DND-41 (cell line): ENCODE data around the gene LRFN2.

Source experiments
- ATAC-seq: fragments of 200-7000 bp; cut with Tn5 transposase; 3 replicates; pipeline ENCODE4 v1.9.1; 2021; ENCODE audit warnings: low read depth; ENCODE audit not compliant: insufficient read depth
- DNase-seq: peaks from one replicate; pipeline ENCODE4 v3.0.0-alpha.2; 2020
- H2AFZ ChIP-seq: 2 replicates; pipeline ENCODE4 v1.6.0; 2012; ENCODE audit warnings: low read depth, low read length
- H3K27ac ChIP-seq: 2 replicates; pipeline ENCODE4 v1.5.1; 2012; ENCODE audit warnings: low read length, inconsistent platforms
- H3K27me3 ChIP-seq: fragments of 200-600 bp; sonication (generic); 2 replicates; pipeline ENCODE4 v1.6.0; 2012; ENCODE audit warnings: low read length, mild to moderate bottlenecking, inconsistent platforms; ENCODE audit not compliant: insufficient read depth, poor library complexity
- H3K36me3 ChIP-seq: 2 replicates; pipeline ENCODE4 v1.5.1; 2012; ENCODE audit warnings: low read length, inconsistent platforms; ENCODE audit not compliant: insufficient read depth
- H3K4me1 ChIP-seq: 2 replicates; pipeline ENCODE4 v1.5.1; 2012; ENCODE audit warnings: mild to moderate bottlenecking, low read length; ENCODE audit not compliant: insufficient read depth
- H3K4me2 ChIP-seq: 2 replicates; pipeline ENCODE4 v1.6.0; 2012; ENCODE audit warnings: mild to moderate bottlenecking, moderate library complexity, low read length, inconsistent platforms; ENCODE audit not compliant: insufficient read depth
- H3K4me3 ChIP-seq, 2 experiments: fragments of 200-600 bp in 1 of 2; shearing (Covaris generic) in 1 of 2; 2 replicates each; pipeline ENCODE4 v1.5.1; 2012 to 2016; ENCODE audit warnings: inconsistent platforms in 2 of 2, low read length in 2 of 2, mild to moderate bottlenecking in 2 of 2, low read depth in 1 of 2, moderate library complexity in 1 of 2
- H3K79me2 ChIP-seq: 2 replicates; pipeline ENCODE4 v1.6.0; 2012; ENCODE audit warnings: low read length, inconsistent platforms; ENCODE audit not compliant: insufficient read depth
- H3K9ac ChIP-seq: 2 replicates; pipeline ENCODE4 v1.6.0; 2012; ENCODE audit warnings: low read depth, mild to moderate bottlenecking, inconsistent platforms, low read length, moderate library complexity
- H3K9me3 ChIP-seq: 2 replicates; pipeline ENCODE4 v1.5.1; 2012; ENCODE audit warnings: low read length, moderate library complexity, mild to moderate bottlenecking, inconsistent platforms; ENCODE audit not compliant: insufficient read depth, severe bottlenecking
- H4K20me1 ChIP-seq: 2 replicates; pipeline ENCODE4 v1.6.0; 2012; ENCODE audit warnings: low read length; ENCODE audit not compliant: insufficient read depth
- EZH2 ChIP-seq: IDR thresholded peaks from 3 replicates; pipeline ENCODE4 v1.6.1; 2012; ENCODE audit warnings: borderline replicate concordance, low read depth, mild to moderate bottlenecking, moderate library complexity, low read length, inconsistent platforms; ENCODE audit not compliant: severe bottlenecking
- TF ChIP-seq, protein P1 (sequence below): IDR thresholded peaks from 2 replicates; pipeline ENCODE4 v1.5.1; 2012; ENCODE audit warnings: borderline replicate concordance, low read length, moderate library complexity, mild to moderate bottlenecking; ENCODE audit not compliant: poor library complexity, severe bottlenecking; ENCODE audit errors: extremely low read depth

The LRFN2 gene

DNA sequence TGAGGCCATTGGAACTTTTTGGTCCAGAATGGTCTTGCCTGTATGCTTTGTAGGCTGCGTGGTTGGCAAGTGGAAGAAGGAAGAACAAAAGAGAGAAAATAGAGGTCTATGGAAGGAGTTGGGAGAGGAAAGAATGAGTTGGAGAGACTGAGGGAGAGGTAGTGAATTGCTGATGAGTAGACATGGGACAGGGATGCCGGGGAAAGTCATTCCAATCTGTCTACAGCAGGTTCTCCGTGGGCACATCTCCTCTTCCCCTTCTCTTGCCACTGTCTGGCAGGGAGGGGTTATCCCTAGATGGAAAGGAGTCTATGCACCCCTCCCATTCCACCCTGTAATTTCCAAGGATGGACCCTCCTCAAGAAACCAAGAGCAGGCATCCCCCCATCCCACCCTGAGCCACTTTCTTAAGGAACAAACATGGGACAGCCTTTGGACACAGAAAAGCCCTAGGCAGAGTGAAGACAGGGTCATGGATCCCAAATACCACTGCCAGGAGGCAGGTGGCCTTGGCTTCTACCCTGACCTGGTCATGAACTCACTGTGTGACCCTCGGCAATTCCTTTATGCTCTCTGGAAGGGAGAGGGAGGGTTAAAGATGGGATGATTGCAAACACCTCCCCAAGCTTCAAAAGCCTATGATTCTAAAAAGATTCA is 196.9 kb downstream of the LRFN2 start:
- peaks cover 60% of the 10 kb centered on the region for H3K4me1 ChIP-seq
- ATAC-seq: no peak
- H3K9me3 ChIP-seq: no peaks in the 10 kb centered on the region
- H3K36me3 ChIP-seq: no peaks in the 10 kb centered on the region
- no peak overlapping the region for H2AFZ ChIP-seq
- peak overlapping the region; percentile 62 for H3K4me2 ChIP-seq
- no peak for TF ChIP-seq EZH2
- TF ChIP-seq, protein P1, sequence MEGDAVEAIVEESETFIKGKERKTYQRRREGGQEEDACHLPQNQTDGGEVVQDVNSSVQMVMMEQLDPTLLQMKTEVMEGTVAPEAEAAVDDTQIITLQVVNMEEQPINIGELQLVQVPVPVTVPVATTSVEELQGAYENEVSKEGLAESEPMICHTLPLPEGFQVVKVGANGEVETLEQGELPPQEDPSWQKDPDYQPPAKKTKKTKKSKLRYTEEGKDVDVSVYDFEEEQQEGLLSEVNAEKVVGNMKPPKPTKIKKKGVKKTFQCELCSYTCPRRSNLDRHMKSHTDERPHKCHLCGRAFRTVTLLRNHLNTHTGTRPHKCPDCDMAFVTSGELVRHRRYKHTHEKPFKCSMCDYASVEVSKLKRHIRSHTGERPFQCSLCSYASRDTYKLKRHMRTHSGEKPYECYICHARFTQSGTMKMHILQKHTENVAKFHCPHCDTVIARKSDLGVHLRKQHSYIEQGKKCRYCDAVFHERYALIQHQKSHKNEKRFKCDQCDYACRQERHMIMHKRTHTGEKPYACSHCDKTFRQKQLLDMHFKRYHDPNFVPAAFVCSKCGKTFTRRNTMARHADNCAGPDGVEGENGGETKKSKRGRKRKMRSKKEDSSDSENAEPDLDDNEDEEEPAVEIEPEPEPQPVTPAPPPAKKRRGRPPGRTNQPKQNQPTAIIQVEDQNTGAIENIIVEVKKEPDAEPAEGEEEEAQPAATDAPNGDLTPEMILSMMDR: no peak
- H3K4me3 ChIP-seq: peak overlapping the region in 1 of 2 experiments; percentile 41; a peak in 1 of 4 replicates
- H3K9ac ChIP-seq: peak overlapping the region; percentile 34
- no peaks in the 10 kb centered on the region for H3K27me3 ChIP-seq
- H3K27ac ChIP-seq: peak overlapping the region; percentile 93
- H4K20me1 ChIP-seq: no peaks in the 10 kb centered on the region
- peak; percentile 10 for DNase-seq
- H3K79me2 ChIP-seq: no peaks in the 10 kb centered on the region

DNA sequence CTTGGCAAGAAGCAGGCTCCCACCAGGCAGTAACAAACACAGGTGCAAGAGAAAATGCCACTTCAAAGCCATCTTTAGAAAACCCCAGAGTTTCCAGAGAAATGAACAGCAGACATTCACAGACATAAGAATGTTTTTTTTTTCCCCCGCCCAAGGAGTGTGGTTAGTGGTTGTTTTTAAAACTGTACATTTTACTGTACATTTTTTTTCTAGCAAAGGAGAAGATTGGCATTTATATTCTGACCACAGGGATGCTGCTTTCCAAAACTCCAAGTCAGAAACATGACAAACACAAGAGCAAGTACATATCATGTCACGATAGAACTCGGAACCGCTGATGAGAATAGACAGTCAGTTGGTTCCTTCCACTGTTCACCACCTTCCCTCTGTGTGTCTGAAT is 197.9 kb downstream of the LRFN2 start:
- DNase-seq (peak; percentile 77), ATAC-seq (peak; percentile 86)
- no peak overlapping the region for H2AFZ ChIP-seq
- TF ChIP-seq EZH2: no peak
- TF ChIP-seq, protein P1: no peak
- no peaks in the 10 kb centered on the region for H4K20me1 ChIP-seq
- no peaks in the 10 kb centered on the region for H3K9me3 ChIP-seq
- no peaks in the 10 kb centered on the region for H3K27me3 ChIP-seq
- no peaks in the 10 kb centered on the region for H3K36me3 ChIP-seq
- peak overlapping the region; percentile 34 for H3K9ac ChIP-seq
- peak overlapping the region; percentile 93 for H3K27ac ChIP-seq
- H3K4me1 ChIP-seq: peaks cover 60% of the 10 kb centered on the region
- H3K4me2 ChIP-seq: peak overlapping the region; percentile 62
- H3K4me3 ChIP-seq: peak overlapping the region in 1 of 2 experiments; percentile 41; a peak in 2 of 4 replicates
- no peaks in the 10 kb centered on the region for H3K79me2 ChIP-seq

DNA sequence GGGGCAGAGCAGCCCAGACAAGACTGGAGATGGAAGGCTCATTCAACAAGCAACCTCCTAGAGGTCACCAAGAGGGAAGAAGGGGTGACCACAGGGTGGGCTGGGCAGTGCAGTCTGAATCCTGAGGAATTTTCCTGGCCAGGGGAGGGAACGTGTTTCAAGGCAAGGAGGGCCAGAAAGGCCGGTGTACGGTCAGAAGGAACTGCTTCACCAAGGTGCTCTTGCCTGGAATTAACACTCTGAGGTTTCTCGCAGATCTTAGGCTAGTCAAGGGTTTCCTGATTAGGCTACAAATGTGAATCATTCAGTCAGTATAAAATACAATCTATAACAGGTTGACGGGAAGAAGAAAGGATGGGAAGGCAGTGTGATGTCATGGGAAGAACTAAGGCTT is 199.3 kb downstream of the LRFN2 start:
- Histone ChIP-seq H3K4me2 (peak overlapping the region; percentile 62), H2AFZ (no peak overlapping the region), H3K27ac (peak overlapping the region; percentile 70), H3K27me3 (no peaks in the 10 kb centered on the region), H3K9me3 (no peaks in the 10 kb centered on the region), H4K20me1 (no peaks in the 10 kb centered on the region), H3K36me3 (no peaks in the 10 kb centered on the region), H3K79me2 (no peaks in the 10 kb centered on the region), H3K9ac (peak overlapping the region; percentile 5; the same call in 1 of the 2 replicates), H3K4me1 (peaks cover 60% of the 10 kb centered on the region), H3K4me3 (no peak overlapping the region)
- ATAC-seq: no peak
- TF ChIP-seq, protein P1: no peak
- no peak for TF ChIP-seq EZH2
- peak; percentile 5 for DNase-seq
